Measurements from ENCODE around the gene SSTR3. TPM values are rescaled to one million over a fixed set of nuclear protein-coding genes. Genes with fewer than 3 reads are reported as not detected.

The SSTR3 gene
- total RNA-seq, 2 experiments from 2014 or later = 1.9 to 2.1 TPM

- H3K4me3 Mint-ChIP-seq = peak overlapping the region; percentile 64
- Histone ChIP-seq H3K36me3 (ENCODE audit: insufficient read depth, low read length) (peaks cover 9% of the 10 kb centered on the region), H3K27ac (ENCODE audit: low read depth in 1 of 2, low read length in 2 of 2) (peak overlapping the region; percentile 31 to 82), H3K9me3 (ENCODE audit: control insufficient read depth in 1 of 2, insufficient read depth in 1 of 2, low read length in 2 of 2) (peaks cover 0 to 6% of the 10 kb centered on the region in 2 experiments), H3K4me3 (ENCODE audit: low read length) (peak overlapping the region; percentile 49), H3K27me3 (ENCODE audit: control insufficient read depth in 1 of 2, insufficient read depth in 2 of 2, low read length in 2 of 2) (no peaks in the 10 kb centered on the region), H3K4me1 (ENCODE audit: insufficient read depth, low read length) (peaks cover 72% of the 10 kb centered on the region)
- H3K27ac Mint-ChIP-seq = peak overlapping the region; percentile 84
- peak in 3 of 14 experiments; percentile 47 to 56 (median 51) for DNase-seq
- intact Hi-C loops (cut with DNase I, micrococcal nuclease) = loop anchor here (2.0 to 5.0 kb wide), 4 partner anchors 18 to 141 kb away; no protein-coding TSS in a partner anchor
- peaks cover 2% of the 10 kb centered on the region for H3K9me3 Mint-ChIP-seq
- ATAC-seq (ENCODE audit: poor library complexity) = no peak
- peaks cover 41% of the 10 kb centered on the region for H3K36me3 Mint-ChIP-seq (ENCODE audit: low read depth)
- peaks cover 92% of the 10 kb centered on the region for H3K4me1 Mint-ChIP-seq (ENCODE audit: low read depth)
- TF ChIP-seq CTCF (IDR thresholded peaks at IDR 0.05) = no peak
- POLR2A ChIA-PET = interaction anchor here (0.6 to 8.8 kb wide), 15 partner anchors 9 to 266 kb away, joined by 3 to 151 read pairs (median 6); partner anchors contain the start of gene RAC2
- CTCF ChIA-PET = interaction anchor here (1.3 to 7.7 kb wide), 6 partner anchors 10 to 42 kb away, joined by 3 to 42 read pairs (median 10); partner anchors contain the start of gene RAC2
- H3K27me3 Mint-ChIP-seq = no peaks in the 10 kb centered on the region
These were observed 6.1 kb upstream of the SSTR3 start for GRCh38 chr22:37218399-37218770.

- no peak overlapping the region for H3K27ac ChIP-seq (ENCODE audit: low read depth in 1 of 2, low read length in 2 of 2)
- Mint-ChIP-seq H3K36me3 (ENCODE audit: low read depth) (peaks cover 28% of the 10 kb centered on the region), H3K27ac (peak overlapping the region; percentile 63), H3K27me3 (no peaks in the 10 kb centered on the region), H3K4me1 (ENCODE audit: low read depth) (peaks cover 74% of the 10 kb centered on the region), H3K4me3 (no peak overlapping the region), H3K9me3 (no peaks in the 10 kb centered on the region)
- H3K4me3 ChIP-seq (ENCODE audit: low read length) = no peak overlapping the region
- POLR2A ChIA-PET = interaction anchor here (0.9 to 8.8 kb wide), 6 partner anchors 9 to 54 kb away, joined by 3 to 151 read pairs (median 4); partner anchors contain the start of gene RAC2
- intact Hi-C loops (cut with DNase I, micrococcal nuclease) = loop anchor here in 1 of 2 experiments (5.0 kb wide), 2 partner anchors 46 to 139 kb away; no protein-coding TSS in a partner anchor
- H3K36me3 ChIP-seq (ENCODE audit: insufficient read depth, low read length) = peaks cover 6% of the 10 kb centered on the region
- CTCF ChIA-PET = interaction anchor here (0.6 to 7.7 kb wide), 3 partner anchors 17 to 363 kb away, joined by 3 to 42 read pairs (median 3); no protein-coding TSS in a partner anchor
- DNase-seq (no peak), ATAC-seq (ENCODE audit: poor library complexity) (no peak)
- H3K27me3 ChIP-seq (ENCODE audit: control insufficient read depth in 1 of 2, insufficient read depth in 2 of 2, low read length in 2 of 2) = no peaks in the 10 kb centered on the region
- H3K4me1 ChIP-seq (ENCODE audit: insufficient read depth, low read length) = peaks cover 58% of the 10 kb centered on the region
- H3K9me3 ChIP-seq (ENCODE audit: control insufficient read depth in 1 of 2, insufficient read depth in 1 of 2, low read length in 2 of 2) = no peaks in the 10 kb centered on the region
- no peak for TF ChIP-seq CTCF (IDR thresholded peaks at IDR 0.05)
These were observed 3.6 kb upstream of the SSTR3 start for GRCh38 chr22:37215890-37216289.

- Mint-ChIP-seq H3K4me1 (ENCODE audit: low read depth) (peaks cover 70% of the 10 kb centered on the region), H3K4me3 (no peak overlapping the region), H3K27ac (peak overlapping the region; percentile 63), H3K9me3 (no peaks in the 10 kb centered on the region), H3K36me3 (ENCODE audit: low read depth) (peaks cover 24% of the 10 kb centered on the region), H3K27me3 (no peaks in the 10 kb centered on the region)
- ChIA-PET CTCF (interaction anchor here (7.7 kb wide), 1 partner anchor 16 kb away, joined by 42 read pairs; no protein-coding TSS in a partner anchor), POLR2A (interaction anchor here (1.5 to 6.6 kb wide), 2 partner anchors 9 to 27 kb away, joined by 4 to 151 read pairs; partner anchors contain the start of gene RAC2)
- H3K9me3 ChIP-seq (ENCODE audit: control insufficient read depth in 1 of 2, insufficient read depth in 1 of 2, low read length in 2 of 2) = no peaks in the 10 kb centered on the region
- ATAC-seq (ENCODE audit: poor library complexity) = no peak
- peaks cover 6% of the 10 kb centered on the region for H3K36me3 ChIP-seq (ENCODE audit: insufficient read depth, low read length)
- no peak overlapping the region for H3K27ac ChIP-seq (ENCODE audit: low read depth in 1 of 2, low read length in 2 of 2)
- intact Hi-C loops (cut with DNase I, micrococcal nuclease) = loop anchor here in 1 of 2 experiments (5.0 kb wide), 2 partner anchors 48 to 137 kb away; no protein-coding TSS in a partner anchor
- H3K27me3 ChIP-seq (ENCODE audit: control insufficient read depth in 1 of 2, insufficient read depth in 2 of 2, low read length in 2 of 2) = no peaks in the 10 kb centered on the region
- no peak for TF ChIP-seq CTCF (IDR thresholded peaks at IDR 0.05)
- peaks cover 46% of the 10 kb centered on the region for H3K4me1 ChIP-seq (ENCODE audit: insufficient read depth, low read length)
- no peak overlapping the region for H3K4me3 ChIP-seq (ENCODE audit: low read length)
- peak in 1 of 14 experiments; percentile 23 for DNase-seq
These were observed 2.4 kb upstream of the SSTR3 start for GRCh38 chr22:37214731-37215030.
